GM12891 (cell line): Measurements from ENCODE around the gene CDCA7.

Experiments used
- DNase-seq: peaks from one replicate; pipeline ENCODE4 v3.0.0; 2011; ENCODE audit warnings: low spot score; ENCODE audit not compliant: insufficient read length
- FAIRE-seq: peaks from 2 replicates; lab custom pipeline; 2011; peaks lifted over from hg19 to GRCh38; lab: Jason Lieb, UNC
- PAX5 ChIP-seq: IDR thresholded peaks from 2 replicates; pipeline ENCODE4 v1.6.1; 2011; ENCODE audit warnings: low read length, moderate library complexity, mild to moderate bottlenecking; ENCODE audit not compliant: insufficient read depth, severe bottlenecking
- POLR2A ChIP-seq: IDR thresholded peaks from 2 replicates; pipeline ENCODE4 v1.6.1; 2011; ENCODE audit warnings: low read depth, low read length, control low read depth
- POLR2AphosphoS5 ChIP-seq: IDR thresholded peaks from 2 replicates; pipeline ENCODE4 v1.6.1; 2011; ENCODE audit warnings: low read depth, low read length, control low read depth
- POU2F2 ChIP-seq: IDR thresholded peaks from 2 replicates; pipeline ENCODE4 v1.6.1; 2011; ENCODE audit warnings: low read depth, mild to moderate bottlenecking, control low read depth, low read length, moderate library complexity
- SPI1 ChIP-seq: IDR thresholded peaks from 2 replicates; pipeline ENCODE4 v1.6.1; 2011; ENCODE audit warnings: low read depth, low read length, control low read depth
- TAF1 ChIP-seq: IDR thresholded peaks from 2 replicates; pipeline ENCODE4 v1.6.1; 2011; ENCODE audit warnings: low read depth, low read length, control low read depth

CDCA7 gene

DNA sequence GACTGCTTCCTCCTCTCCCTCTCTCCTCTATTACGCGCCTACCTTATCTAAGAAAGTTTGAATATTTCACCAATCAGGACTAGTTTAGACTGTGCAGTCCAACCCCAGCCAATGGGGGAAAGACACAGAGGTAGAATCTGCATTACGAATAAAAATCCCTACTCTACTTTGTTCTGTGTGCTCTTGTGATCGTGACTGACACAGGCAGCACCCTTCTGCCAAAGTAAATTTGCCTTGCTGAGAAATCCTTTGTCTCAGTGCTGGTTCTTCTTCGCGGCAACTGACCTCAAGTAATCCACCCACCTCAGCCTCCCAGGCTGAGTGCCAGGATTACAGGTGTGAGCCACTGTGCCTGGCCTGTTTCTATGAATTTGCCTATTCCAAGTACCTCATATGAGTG is 8.6 kb upstream of the CDCA7 start:
- DNase-seq (no peak), FAIRE-seq (no peak)
- TF ChIP-seq POU2F2: no peak
- TF ChIP-seq POLR2AphosphoS5: no peak
- no peak for TF ChIP-seq PAX5
- no peak for TF ChIP-seq TAF1
- no peak for TF ChIP-seq POLR2A
- no peak for TF ChIP-seq SPI1

DNA sequence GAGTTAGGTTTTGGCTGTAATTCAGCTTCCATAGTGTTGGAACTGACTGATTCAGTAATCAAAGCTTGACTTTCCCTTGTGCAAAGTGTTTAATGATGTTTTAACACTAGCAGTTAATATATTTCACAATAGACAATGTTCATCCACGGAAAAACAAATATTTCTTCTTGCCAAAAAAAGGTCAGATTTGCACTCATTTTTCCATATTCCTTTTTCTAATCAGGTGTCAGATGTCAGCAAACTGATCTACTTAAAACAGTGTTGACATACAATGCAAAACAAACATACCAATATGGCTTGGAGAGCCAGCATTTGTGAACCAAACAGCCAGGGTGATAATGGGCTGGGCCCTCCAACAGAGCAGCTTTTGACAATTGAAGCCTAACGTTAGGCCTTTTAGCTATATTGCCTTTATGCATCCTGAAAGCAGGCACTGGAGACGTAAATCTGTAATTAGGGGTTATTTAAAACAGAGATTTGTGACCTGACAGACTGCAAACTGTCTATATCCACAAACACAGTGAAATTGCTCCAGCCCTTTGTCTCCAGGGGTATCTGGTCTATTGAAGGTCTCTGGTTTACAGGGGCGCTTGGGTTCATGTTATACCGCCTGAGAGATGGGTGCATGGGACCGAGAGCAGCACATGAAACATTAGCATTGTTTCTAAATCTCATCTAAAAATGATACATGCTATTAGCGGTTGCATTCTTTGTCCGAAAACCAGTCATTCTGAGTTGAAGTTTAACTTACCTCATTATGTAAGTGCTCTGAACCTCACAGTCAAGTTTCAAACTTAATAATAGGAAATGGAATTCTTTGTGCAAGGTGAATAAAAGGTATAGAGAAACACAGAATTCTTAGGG is 7.1 kb upstream of the CDCA7 start:
- TF ChIP-seq POU2F2 (no peak), SPI1 (no peak), PAX5 (no peak), POLR2A (no peak), POLR2AphosphoS5 (no peak), TAF1 (no peak)
- FAIRE-seq (peak; percentile 43), DNase-seq (no peak)

DNA sequence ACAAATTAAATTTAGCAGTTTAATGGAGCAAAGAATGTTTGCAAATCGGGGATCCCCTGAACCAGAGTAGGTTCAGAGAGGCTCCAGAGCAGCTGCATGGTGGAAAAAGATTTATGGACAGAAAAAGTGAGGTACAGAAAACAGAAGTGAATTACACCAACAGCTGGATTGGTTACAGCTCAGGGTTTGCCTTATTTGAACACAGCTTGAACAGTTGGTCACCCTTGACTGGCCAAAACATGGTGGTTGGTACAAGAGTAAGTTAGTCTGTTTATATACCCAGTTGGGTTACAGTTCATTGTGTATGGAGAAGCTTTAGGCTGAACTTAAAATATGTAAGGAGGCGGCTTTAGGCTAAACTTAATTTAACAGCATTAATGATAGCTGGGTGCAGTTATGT is 5.4 kb upstream of the CDCA7 start:
- no peak for DNase-seq
- TF ChIP-seq POU2F2: no peak
- TF ChIP-seq SPI1: peak; percentile 41; the same call in 1 of the 2 replicates
- FAIRE-seq: peak; percentile 60

DNA sequence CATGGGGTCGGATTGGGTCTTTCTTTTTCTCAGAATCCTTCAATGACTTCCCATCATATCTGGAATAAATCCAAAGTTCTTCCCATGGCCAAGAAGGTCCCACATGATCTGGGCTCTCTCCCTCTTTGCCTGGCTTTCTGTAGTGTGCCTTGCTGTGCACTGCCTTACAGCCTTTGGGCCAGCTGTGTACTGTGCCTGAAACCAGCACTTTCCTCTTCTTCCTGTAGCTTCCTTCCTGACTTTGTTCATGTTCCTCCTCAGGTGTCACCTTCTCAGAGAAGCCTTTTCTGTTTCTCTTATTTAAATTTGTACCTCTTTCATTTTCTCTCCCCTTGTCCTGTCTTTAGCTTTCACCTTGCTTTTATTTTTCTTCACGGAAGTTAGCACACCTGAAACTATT is 4.3 kb upstream of the CDCA7 start:
- no peak for DNase-seq
- no peak for FAIRE-seq
- TF ChIP-seq SPI1 (no peak), POLR2A (no peak), PAX5 (no peak), TAF1 (no peak), POLR2AphosphoS5 (no peak), POU2F2 (no peak)

DNA sequence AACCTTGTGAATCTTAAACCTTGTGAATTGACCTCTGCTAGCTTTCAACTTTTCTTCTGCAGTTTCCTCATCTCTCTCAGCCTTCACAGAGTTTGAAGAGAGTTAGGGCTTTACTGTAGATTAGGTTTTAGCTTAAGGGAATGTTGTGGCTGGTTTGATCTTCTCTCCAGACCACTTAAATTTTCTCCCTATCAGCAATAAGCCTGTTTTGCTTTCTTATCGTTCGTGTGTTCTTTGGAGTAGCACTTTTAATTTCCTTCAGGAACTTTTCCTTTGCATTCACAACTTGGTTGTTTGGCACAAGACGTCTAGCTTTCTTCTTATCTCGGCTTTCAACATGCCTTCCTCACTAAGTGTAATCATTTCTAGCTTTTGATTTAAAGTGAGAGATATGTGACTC is 2.8 kb upstream of the CDCA7 start:
- DNase-seq: no peak
- no peak for FAIRE-seq
- no peak for TF ChIP-seq SPI1
- no peak for TF ChIP-seq PAX5
- no peak for TF ChIP-seq POLR2A
- no peak for TF ChIP-seq TAF1
- no peak for TF ChIP-seq POLR2AphosphoS5
- no peak for TF ChIP-seq POU2F2

DNA sequence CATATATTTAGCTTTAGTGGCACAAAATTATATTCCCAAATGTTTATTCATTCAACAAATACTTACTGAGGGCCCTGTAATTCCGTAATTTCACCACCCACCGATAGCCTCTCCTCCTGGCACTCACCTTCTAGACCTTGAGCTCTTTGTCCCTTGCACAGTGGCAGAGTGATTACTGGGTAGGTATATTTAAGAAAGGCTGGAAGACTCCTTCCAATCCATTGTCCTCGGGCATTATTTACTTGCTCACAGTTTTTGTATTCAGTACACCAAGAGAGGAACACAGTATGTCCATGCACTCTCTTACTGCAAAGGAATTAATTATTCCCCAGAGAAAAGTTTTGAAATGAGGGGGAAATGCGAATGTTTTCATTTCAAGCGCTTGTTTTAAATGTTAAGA is 1.1 kb upstream of the CDCA7 start:
- FAIRE-seq: no peak

DNA sequence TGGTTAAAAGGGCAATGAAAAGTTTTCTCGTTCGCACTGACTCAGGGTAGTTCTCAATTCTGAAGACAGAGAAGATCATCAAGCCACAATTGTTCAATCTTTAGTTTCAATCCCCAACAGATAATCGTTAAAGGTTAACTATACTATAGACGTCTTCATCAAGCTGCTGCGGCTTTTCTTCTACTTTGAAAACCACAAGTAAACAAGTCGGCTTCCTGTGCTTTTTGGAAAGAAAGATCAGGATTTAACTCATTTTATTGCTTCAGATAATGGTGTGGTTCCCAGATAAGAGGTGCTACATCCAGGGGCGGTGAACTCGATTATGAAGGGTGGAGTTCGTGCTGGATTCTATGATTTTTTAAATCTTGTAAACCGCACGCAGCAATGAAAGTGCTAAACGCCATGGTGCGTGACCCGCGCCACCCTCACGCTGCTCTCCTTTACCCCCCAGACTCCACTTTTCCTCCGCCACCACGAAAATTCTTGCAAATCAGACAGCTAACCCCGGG is 545 bp upstream of the CDCA7 start:
- FAIRE-seq (no peak), DNase-seq (no peak)
- no peak for TF ChIP-seq PAX5
- TF ChIP-seq SPI1: no peak
- TF ChIP-seq TAF1: no peak
- TF ChIP-seq POLR2AphosphoS5: no peak
- no peak for TF ChIP-seq POU2F2
- TF ChIP-seq POLR2A: no peak

More for the DNA sequence above, 1.1 kb upstream of the CDCA7 start:
- no peak for DNase-seq
- TF ChIP-seq POLR2A: no peak
- no peak for TF ChIP-seq TAF1
- no peak for TF ChIP-seq POLR2AphosphoS5
- TF ChIP-seq POU2F2: no peak
- TF ChIP-seq SPI1: no peak
- no peak for TF ChIP-seq PAX5

DNA sequence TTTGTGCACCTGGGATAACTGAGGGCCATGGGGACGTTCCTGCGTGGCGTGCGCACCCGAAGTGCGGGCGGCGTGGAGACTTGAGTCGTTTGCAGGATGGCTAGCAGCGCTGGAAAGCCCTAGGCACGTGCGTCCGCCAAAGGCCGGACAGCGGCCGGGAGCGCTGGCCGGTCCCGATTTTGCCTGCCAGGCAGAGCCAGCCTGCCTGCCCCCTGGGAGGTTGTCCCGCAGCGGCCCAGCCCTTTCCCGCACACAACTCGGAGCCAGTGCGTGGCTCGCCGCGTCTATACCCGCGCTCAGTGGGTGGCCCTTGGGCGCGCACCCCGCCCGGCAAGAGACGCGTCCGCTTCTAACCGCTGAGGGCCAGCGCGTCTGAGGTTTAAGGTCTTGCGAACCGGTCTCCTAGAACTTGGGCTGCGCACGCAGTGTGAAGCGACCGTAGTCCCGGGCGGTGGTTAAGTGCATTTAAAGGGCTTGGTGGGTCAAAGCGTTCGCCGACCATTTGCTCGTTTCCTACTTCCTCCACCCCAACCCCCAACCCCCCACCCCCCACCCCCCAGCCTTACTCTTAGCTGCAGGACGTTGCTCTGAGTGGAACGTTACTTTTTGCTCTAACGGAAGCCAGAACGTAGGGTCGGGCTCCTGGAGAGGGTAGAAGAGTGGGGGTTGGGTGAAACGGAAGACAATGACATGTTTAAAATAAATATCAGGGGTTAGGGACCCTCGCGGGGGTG is 627 bp downstream of the CDCA7 start:
- TF ChIP-seq TAF1 (peak; percentile 45; the same call in 1 of the 2 replicates), POLR2AphosphoS5 (no peak; the same call in 1 of the 2 replicates), PAX5 (no peak), POLR2A (no peak)
- FAIRE-seq: peak; percentile 35

DNA sequence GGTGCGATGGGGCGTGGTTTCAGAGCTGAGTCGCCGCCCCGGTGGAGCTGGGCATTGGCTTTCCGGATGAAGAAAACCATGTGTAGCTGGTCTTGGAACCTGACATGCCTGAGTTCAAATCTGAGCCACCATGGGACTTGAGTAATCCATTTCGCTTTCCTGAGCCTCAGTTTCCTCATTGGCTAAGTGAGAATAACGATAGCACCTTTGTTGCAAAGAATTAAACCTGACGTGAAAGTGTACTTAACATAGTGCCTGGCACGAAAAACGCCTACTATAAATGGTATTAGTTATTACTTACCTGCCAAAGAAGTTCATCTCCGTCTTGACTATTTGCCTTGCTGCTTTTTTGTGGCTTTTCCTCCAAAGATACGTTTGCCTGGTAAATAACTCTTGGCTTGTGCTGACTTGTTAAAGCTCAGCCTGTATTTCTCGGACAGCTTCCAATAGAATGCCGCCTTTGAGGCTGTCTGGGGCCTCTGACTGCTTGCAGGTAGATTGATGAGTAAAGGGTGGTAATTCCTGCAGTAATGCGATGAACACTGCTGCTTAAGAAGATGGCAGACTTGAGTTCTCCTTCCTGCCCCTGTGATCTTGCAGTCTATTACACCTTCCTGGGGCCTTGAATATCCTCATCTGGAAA is 1.3 kb downstream of the CDCA7 start:
- FAIRE-seq (peak; percentile 76), DNase-seq (no peak)
- TF ChIP-seq TAF1: no peak
- TF ChIP-seq POLR2AphosphoS5: no peak
- no peak for TF ChIP-seq PAX5
- no peak for TF ChIP-seq SPI1
- no peak for TF ChIP-seq POU2F2
- no peak for TF ChIP-seq POLR2A

More for the DNA sequence above, 627 bp downstream of the CDCA7 start:
- DNase-seq: peak; percentile 46

DNA sequence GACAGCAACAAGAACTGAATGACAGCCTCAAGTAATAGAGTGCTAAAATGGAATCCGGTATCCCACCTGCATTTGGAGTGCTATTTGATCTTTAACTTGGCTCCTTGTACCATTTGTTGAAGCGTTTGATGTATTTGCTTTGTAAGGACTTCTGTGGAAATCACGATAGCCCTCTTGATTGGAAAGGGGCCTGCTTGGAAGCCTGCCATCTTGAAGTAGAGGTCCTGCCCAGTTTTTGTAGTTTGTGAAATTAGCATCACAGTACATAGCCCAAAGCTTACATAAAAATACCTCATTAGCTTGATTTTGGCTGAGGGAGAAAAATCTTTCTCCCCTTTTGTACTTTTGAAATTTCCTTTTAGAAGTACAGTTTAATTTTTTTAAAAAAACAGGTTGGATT is 2.7 kb downstream of the CDCA7 start:
- no peak for TF ChIP-seq POU2F2
- TF ChIP-seq PAX5: no peak
- no peak for TF ChIP-seq TAF1
- TF ChIP-seq SPI1: no peak
- TF ChIP-seq POLR2AphosphoS5: no peak
- TF ChIP-seq POLR2A: no peak
- FAIRE-seq: no peak
- DNase-seq: no peak

DNA sequence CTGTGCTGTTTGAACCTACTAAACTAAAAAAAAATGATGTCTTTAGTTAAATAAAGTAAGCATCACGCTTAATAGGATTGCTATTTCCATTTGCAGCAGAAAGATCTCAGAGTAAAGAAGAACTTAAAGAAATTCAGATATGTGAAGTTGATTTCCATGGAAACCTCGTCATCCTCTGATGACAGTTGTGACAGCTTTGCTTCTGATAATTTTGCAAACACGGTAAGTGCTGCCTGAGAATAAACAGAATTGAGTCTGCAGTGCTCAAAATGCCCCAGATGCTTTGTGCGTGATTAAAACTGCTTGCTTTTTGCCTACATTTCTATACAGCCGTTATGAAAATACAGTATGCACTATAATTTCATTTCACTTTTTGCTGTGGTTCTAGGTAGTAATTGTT is 3.9 kb downstream of the CDCA7 start:
- TF ChIP-seq TAF1 (no peak), POLR2AphosphoS5 (no peak), SPI1 (no peak), POLR2A (no peak), POU2F2 (no peak), PAX5 (no peak)
- no peak for FAIRE-seq
- DNase-seq: no peak
